HCT116 (cell line): ENCODE data around the gene FOXF1. TPM values are rescaled to one million over a fixed set of nuclear protein-coding genes. Genes with fewer than 3 reads are reported as not detected.

Experiments
- ATAC-seq: fragments of 200-7000 bp; cut with Tn5 transposase; 2 replicates; pipeline ENCODE4 v1.9.1; 2020; ENCODE audit warnings: mild to moderate bottlenecking, moderate library complexity
- BruUV-seq: library from RNA; stranded (reverse); fragments of 400-500 nt; replicated peaks from 2 replicates; lab custom pipeline; 2021; lab: Mats Ljungman, UMichigan
- CTCF ChIA-PET: fragments of 300-600 bp; sonication (Branson Sonifier 250); formaldehyde crosslinking; loops from one replicate; lab custom pipeline; 2021; ENCODE audit warnings: antibody characterized with exemption; lab: Charles Lee
- POLR2A ChIA-PET: fragments of 300-600, 350-600 bp; sonication (Branson Sonifier 250); formaldehyde crosslinking; loops from one replicate; lab custom pipeline; 2021; ENCODE audit warnings: antibody characterized with exemption; lab: Charles Lee
- RAD21 ChIA-PET, 2 experiments: fragments of 300-600 bp; sonication (Branson Sonifier 250); formaldehyde crosslinking; loops; one replicate each; lab custom pipeline; 2023; ENCODE audit warnings: low total read pairs in 2 of 2; ENCODE audit not compliant: uncharacterized antibody in 2 of 2, unreplicated experiment in 2 of 2, low non-redundant PET in 1 of 2; lab: Charles Lee
- DNase-seq: peaks from one replicate; pipeline ENCODE4 v3.0.0-alpha.2; 2010; ENCODE audit warnings: low read depth, low spot score
- H2AFZ ChIP-seq: fragments of 200-600 bp; shearing (Covaris generic), sonication (generic); 2 replicates; pipeline ENCODE4 v1.6.1; 2017; ENCODE audit warnings: low read depth, mixed run types, mixed read lengths, antibody characterized with exemption, low read length; ENCODE audit not compliant: poor library complexity, severe bottlenecking
- H3K27ac ChIP-seq: 2 replicates; pipeline ENCODE4 v1.5.1; 2012; ENCODE audit warnings: low read depth, low read length
- H3K27me3 ChIP-seq: fragments of 200-600 bp; sonication (generic); 2 replicates; pipeline ENCODE4 v1.6.1; 2016; ENCODE audit warnings: mixed run types, low read length, mixed read lengths; ENCODE audit not compliant: insufficient read depth
- H3K36me3 ChIP-seq, 2 experiments: fragments of 200-500 bp in 1 of 2; fragments of 200-600 bp in 1 of 2; sonication (Bioruptor generic) in 1 of 2; sonication (generic) in 1 of 2; 2 replicates each; pipeline versions ENCODE4 v1.5.1 to v1.6.1; 2014 to 2016; ENCODE audit warnings: low read length in 2 of 2, inconsistent platforms in 1 of 2, mixed read lengths in 1 of 2, mixed run types in 1 of 2; ENCODE audit not compliant: insufficient read depth in 2 of 2, control insufficient read depth in 1 of 2
- H3K4me1 ChIP-seq, 2 experiments: fragments of 200-600 bp in 1 of 2; sonication (generic) in 1 of 2; 2 replicates each; pipeline versions ENCODE4 v1.5.1 to v1.6.1; 2012 to 2017; ENCODE audit warnings: low read length in 2 of 2, inconsistent platforms in 1 of 2, mild to moderate bottlenecking in 1 of 2, mixed read lengths in 1 of 2, mixed run types in 1 of 2, moderate library complexity in 1 of 2; ENCODE audit not compliant: insufficient read depth in 2 of 2, control insufficient read depth in 1 of 2
- H3K4me2 ChIP-seq: fragments of 200-600 bp; sonication (generic); 2 replicates; pipeline ENCODE4 v1.6.1; 2017; ENCODE audit warnings: mixed run types, low read length, mixed read lengths
- H3K4me3 ChIP-seq, 2 experiments: fragments of 200-600 bp in 1 of 2; sonication (generic) in 1 of 2; replicated peaks in 1 of 2; 2 replicates each; pipeline ENCODE4 v1.5.1; 2011 to 2016; ENCODE audit warnings: low read length in 2 of 2, control low read depth in 1 of 2, low read depth in 1 of 2, mild to moderate bottlenecking in 1 of 2, mixed read lengths in 1 of 2, mixed run types in 1 of 2
- H3K79me2 ChIP-seq: fragments of 200-600 bp; sonication (generic); 2 replicates; pipeline ENCODE4 v1.6.1; 2017; ENCODE audit warnings: mild to moderate bottlenecking, mixed run types, low read length, moderate library complexity, mixed read lengths; ENCODE audit not compliant: insufficient read depth
- H3K9ac ChIP-seq: fragments of 200-600 bp; sonication (generic); 2 replicates; pipeline ENCODE4 v1.6.1; 2016; ENCODE audit warnings: low read length, mixed read lengths
- H3K9me2 ChIP-seq: fragments of 200-600 bp; sonication (generic), shearing (Covaris generic); 2 replicates; pipeline ENCODE4 v1.6.1; 2017; ENCODE audit warnings: mixed run types, mild to moderate bottlenecking, moderate library complexity; ENCODE audit not compliant: insufficient read depth
- H3K9me3 ChIP-seq, 2 experiments: fragments of 200-500 bp in 1 of 2; fragments of 200-600 bp in 1 of 2; sonication (Bioruptor generic) in 1 of 2; sonication (generic) in 1 of 2; 2 replicates each; pipeline ENCODE4 v1.6.1; 2014 to 2017; ENCODE audit warnings: low read length in 2 of 2, mixed read lengths in 2 of 2, inconsistent platforms in 1 of 2, low read depth in 1 of 2, mild to moderate bottlenecking in 1 of 2, mixed run types in 1 of 2, moderate library complexity in 1 of 2; ENCODE audit not compliant: control insufficient read depth in 1 of 2, insufficient read depth in 1 of 2
- H4K20me1 ChIP-seq: fragments of 200-600 bp; sonication (generic), shearing (Covaris generic); 2 replicates; pipeline ENCODE4 v1.6.1; 2017; ENCODE audit warnings: mixed run types, mild to moderate bottlenecking, moderate library complexity; ENCODE audit not compliant: insufficient read depth
- CBX3 ChIP-seq: IDR thresholded peaks from 2 replicates; pipeline ENCODE4 v1.6.1; 2012; ENCODE audit warnings: low read depth
- CEBPB ChIP-seq: IDR thresholded peaks from 2 replicates; pipeline ENCODE4 v1.6.1; 2012; ENCODE audit warnings: low read depth
- EZH2 ChIP-seq: fragments of 200-600 bp; sonication (generic); IDR thresholded peaks from 2 replicates; pipeline ENCODE4 v1.6.1; 2017; ENCODE audit warnings: antibody characterized with exemption, mixed run types
- MAX ChIP-seq: IDR thresholded peaks from 2 replicates; pipeline ENCODE4 v1.6.1; 2012
- SIN3A ChIP-seq: IDR thresholded peaks from 2 replicates; pipeline ENCODE4 v1.6.1; 2012; ENCODE audit warnings: low read depth
- SP1 ChIP-seq: IDR thresholded peaks from 2 replicates; pipeline ENCODE4 v1.6.1; 2012; ENCODE audit warnings: low read depth
- SRF ChIP-seq: IDR thresholded peaks from 2 replicates; pipeline ENCODE4 v1.6.1; 2012; ENCODE audit warnings: low read depth
- TCF7L2 ChIP-seq: IDR thresholded peaks from 2 replicates; pipeline ENCODE4 v1.7.0; 2011; ENCODE audit warnings: borderline replicate concordance, inconsistent platforms; ENCODE audit not compliant: insufficient read depth, insufficient read length; ENCODE audit errors: extremely low read depth
- YY1 ChIP-seq: IDR thresholded peaks from 2 replicates; pipeline ENCODE4 v1.6.1; 2011; ENCODE audit warnings: low read length, low read depth, moderate library complexity, mild to moderate bottlenecking; ENCODE audit not compliant: insufficient replicate concordance; ENCODE audit errors: extremely low read depth
- ZNF274 ChIP-seq: fragments of 200-500 bp; sonication (Bioruptor generic); IDR thresholded peaks from 2 replicates; pipeline ENCODE4 v1.6.1; 2014; ENCODE audit warnings: mild to moderate bottlenecking, low read depth, low read length, inconsistent platforms
- intact Hi-C: fragments of 100-400 bp; cut with micrococcal nuclease; formaldehyde crosslinking; loops from 2 replicates; pipeline ENCODE4 v1.10.0; 2022
- total RNA-seq: library from RNA; stranded (reverse); gene quantifications from one replicate; pipeline ENCODE4 v1.2.1, GENCODE V29; 2021; ENCODE audit not compliant: unreplicated experiment
- TF ChIP-seq, protein P1 (sequence below), 3 experiments: fragments of 200-600 bp in 1 of 3; sonication (generic) in 1 of 3; IDR thresholded peaks in 2 of 3; conservative IDR thresholded peaks in 1 of 3; 2 replicates each; pipeline ENCODE4 v1.5.1; 2012 to 2017; ENCODE audit warnings: low read depth in 2 of 3, low read length in 2 of 3, antibody characterized with exemption in 1 of 3, borderline replicate concordance in 1 of 3, control low read depth in 1 of 3, mild to moderate bottlenecking in 1 of 3, mixed read lengths in 1 of 3, mixed run types in 1 of 3, moderate library complexity in 1 of 3; ENCODE audit not compliant: insufficient read depth in 1 of 3
- TF ChIP-seq, protein P2 (sequence below): IDR thresholded peaks from 2 replicates; pipeline ENCODE4 v1.6.1; 2012; ENCODE audit warnings: low read depth
- TF ChIP-seq, protein P3 (sequence below): IDR thresholded peaks from 2 replicates; pipeline ENCODE4 v1.6.1; 2012

Gene FOXF1
- total RNA-seq, 1 experiment from 2014 or later: 2.4 TPM

GRCh38 chr16:86510465-86511261, at the start of gene FOXF1 (continued):
- TF ChIP-seq EZH2: no peak
- no peak for TF ChIP-seq YY1
- no peak for TF ChIP-seq ZNF274

DNA sequence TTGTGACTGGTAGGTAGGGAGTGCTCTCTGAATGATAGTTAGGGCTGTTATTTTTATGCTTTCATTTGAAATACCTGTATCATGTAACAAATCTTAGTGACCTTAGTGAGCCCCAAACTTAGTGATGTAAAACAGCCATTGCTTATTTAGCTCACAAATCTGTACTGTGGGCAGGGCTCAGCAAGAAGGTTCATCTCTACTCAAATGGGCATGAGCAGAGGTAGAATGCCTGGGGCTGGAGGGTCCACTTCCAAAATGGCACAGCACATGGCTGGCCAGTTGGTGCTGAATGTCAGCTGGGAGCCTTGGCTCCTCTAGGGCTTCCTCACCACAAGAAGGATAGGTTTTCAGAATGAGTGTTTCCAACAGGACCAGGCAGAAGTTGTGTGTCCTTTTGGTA, 49.3 kb upstream of the FOXF1 start:
- no peak for ATAC-seq
- H3K79me2 ChIP-seq: no peaks in the 10 kb centered on the region
- H2AFZ ChIP-seq: no peak overlapping the region
- H3K4me3 ChIP-seq: no peak overlapping the region
- CTCF ChIA-PET: no interaction called here
- H3K9ac ChIP-seq: no peak overlapping the region
- POLR2A ChIA-PET: no interaction called here
- H3K4me2 ChIP-seq: no peak overlapping the region
- H3K9me2 ChIP-seq: no peaks in the 10 kb centered on the region
- RAD21 ChIA-PET: no interaction called here
- peaks cover 35% of the 10 kb centered on the region for H3K27me3 ChIP-seq
- H4K20me1 ChIP-seq: no peaks in the 10 kb centered on the region
- intact Hi-C loops: no loop called here
- no peaks in the 10 kb centered on the region for H3K36me3 ChIP-seq
- TF ChIP-seq, protein P1, sequence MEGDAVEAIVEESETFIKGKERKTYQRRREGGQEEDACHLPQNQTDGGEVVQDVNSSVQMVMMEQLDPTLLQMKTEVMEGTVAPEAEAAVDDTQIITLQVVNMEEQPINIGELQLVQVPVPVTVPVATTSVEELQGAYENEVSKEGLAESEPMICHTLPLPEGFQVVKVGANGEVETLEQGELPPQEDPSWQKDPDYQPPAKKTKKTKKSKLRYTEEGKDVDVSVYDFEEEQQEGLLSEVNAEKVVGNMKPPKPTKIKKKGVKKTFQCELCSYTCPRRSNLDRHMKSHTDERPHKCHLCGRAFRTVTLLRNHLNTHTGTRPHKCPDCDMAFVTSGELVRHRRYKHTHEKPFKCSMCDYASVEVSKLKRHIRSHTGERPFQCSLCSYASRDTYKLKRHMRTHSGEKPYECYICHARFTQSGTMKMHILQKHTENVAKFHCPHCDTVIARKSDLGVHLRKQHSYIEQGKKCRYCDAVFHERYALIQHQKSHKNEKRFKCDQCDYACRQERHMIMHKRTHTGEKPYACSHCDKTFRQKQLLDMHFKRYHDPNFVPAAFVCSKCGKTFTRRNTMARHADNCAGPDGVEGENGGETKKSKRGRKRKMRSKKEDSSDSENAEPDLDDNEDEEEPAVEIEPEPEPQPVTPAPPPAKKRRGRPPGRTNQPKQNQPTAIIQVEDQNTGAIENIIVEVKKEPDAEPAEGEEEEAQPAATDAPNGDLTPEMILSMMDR (IDR thresholded peaks at IDR 0.05 in 2 of 3, conservative IDR thresholded peaks at IDR 0.05 in 1 of 3; ENCODE audit: borderline replicate concordance in 1 of 3, insufficient read depth in 1 of 3, low read depth in 2 of 3, low read length in 2 of 3): no peak
- TF ChIP-seq SP1: no peak
- TF ChIP-seq TCF7L2: no peak
- TF ChIP-seq, protein P2, sequence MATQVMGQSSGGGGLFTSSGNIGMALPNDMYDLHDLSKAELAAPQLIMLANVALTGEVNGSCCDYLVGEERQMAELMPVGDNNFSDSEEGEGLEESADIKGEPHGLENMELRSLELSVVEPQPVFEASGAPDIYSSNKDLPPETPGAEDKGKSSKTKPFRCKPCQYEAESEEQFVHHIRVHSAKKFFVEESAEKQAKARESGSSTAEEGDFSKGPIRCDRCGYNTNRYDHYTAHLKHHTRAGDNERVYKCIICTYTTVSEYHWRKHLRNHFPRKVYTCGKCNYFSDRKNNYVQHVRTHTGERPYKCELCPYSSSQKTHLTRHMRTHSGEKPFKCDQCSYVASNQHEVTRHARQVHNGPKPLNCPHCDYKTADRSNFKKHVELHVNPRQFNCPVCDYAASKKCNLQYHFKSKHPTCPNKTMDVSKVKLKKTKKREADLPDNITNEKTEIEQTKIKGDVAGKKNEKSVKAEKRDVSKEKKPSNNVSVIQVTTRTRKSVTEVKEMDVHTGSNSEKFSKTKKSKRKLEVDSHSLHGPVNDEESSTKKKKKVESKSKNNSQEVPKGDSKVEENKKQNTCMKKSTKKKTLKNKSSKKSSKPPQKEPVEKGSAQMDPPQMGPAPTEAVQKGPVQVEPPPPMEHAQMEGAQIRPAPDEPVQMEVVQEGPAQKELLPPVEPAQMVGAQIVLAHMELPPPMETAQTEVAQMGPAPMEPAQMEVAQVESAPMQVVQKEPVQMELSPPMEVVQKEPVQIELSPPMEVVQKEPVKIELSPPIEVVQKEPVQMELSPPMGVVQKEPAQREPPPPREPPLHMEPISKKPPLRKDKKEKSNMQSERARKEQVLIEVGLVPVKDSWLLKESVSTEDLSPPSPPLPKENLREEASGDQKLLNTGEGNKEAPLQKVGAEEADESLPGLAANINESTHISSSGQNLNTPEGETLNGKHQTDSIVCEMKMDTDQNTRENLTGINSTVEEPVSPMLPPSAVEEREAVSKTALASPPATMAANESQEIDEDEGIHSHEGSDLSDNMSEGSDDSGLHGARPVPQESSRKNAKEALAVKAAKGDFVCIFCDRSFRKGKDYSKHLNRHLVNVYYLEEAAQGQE: no peak
- no peak for TF ChIP-seq MAX
- no peak for TF ChIP-seq CBX3
- no peak for TF ChIP-seq SIN3A
- TF ChIP-seq, protein P3, sequence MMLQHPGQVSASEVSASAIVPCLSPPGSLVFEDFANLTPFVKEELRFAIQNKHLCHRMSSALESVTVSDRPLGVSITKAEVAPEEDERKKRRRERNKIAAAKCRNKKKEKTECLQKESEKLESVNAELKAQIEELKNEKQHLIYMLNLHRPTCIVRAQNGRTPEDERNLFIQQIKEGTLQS: no peak
- TF ChIP-seq EZH2: no peak
- TF ChIP-seq CEBPB: no peak
- no peak for TF ChIP-seq SRF
- TF ChIP-seq, all 23 proteins: peak for 0
- Histone ChIP-seq H3K27ac (no peak overlapping the region), H3K9me3 (no peaks in the 10 kb centered on the region), H3K4me1 (no peaks in the 10 kb centered on the region)
- BruUV-seq: no TSS peak
- DNase-seq: no peak
